H1 (cell line): ENCODE results near the gene SLC5A10. TPM values are rescaled to one million over a fixed set of nuclear protein-coding genes. Genes with fewer than 3 reads are reported as not detected.

Experiments
- CTCF ChIA-PET: fragments of 300-600 bp; sonication (Branson Sonifier 250); formaldehyde crosslinking; loops from one replicate; lab custom pipeline; 2021; ENCODE audit not compliant: partially characterized antibody; lab: Charles Lee
- POLR2A ChIA-PET: fragments of 300-600 bp; sonication (Branson Sonifier 250); formaldehyde crosslinking; loops from one replicate; lab custom pipeline; 2021; ENCODE audit warnings: inconsistent platforms; ENCODE audit not compliant: partially characterized antibody; lab: Charles Lee
- DNase-seq, 2 experiments: peaks; one replicate each; pipeline versions ENCODE4 v3.0.0 to v3.0.0-alpha.2; 2010 to 2022; ENCODE audit warnings: low spot score in 2 of 2, low read depth in 1 of 2, mixed read lengths in 1 of 2
- FAIRE-seq: peaks from 2 replicates; lab custom pipeline; 2011; peaks lifted over from hg19 to GRCh38; lab: Jason Lieb, UNC
- H2AFZ ChIP-seq: 2 replicates; pipeline ENCODE4 v1.8.1; 2012; ENCODE audit warnings: low read length, inconsistent platforms
- H2AK5ac ChIP-seq: 2 replicates; pipeline ENCODE4 v1.6.1; 2013; ENCODE audit warnings: low read depth, low read length
- H2BK120ac ChIP-seq: replicated peaks from 2 replicates; pipeline ENCODE3; 2013; ENCODE audit warnings: low read depth, low read length, inconsistent platforms
- H2BK12ac ChIP-seq: 2 replicates; pipeline ENCODE4 v1.6.1; 2013; ENCODE audit warnings: low read depth, low read length
- H2BK15ac ChIP-seq: 2 replicates; pipeline ENCODE4 v1.6.1; 2013; ENCODE audit warnings: low read length
- H2BK20ac ChIP-seq: 2 replicates; pipeline ENCODE4 v1.6.1; 2013; ENCODE audit warnings: low read length
- H2BK5ac ChIP-seq: 2 replicates; pipeline ENCODE4 v1.6.1; 2013; ENCODE audit warnings: low read depth, low read length
- H3K14ac ChIP-seq: 2 replicates; pipeline ENCODE4 v1.6.1; 2013; ENCODE audit warnings: inconsistent platforms; ENCODE audit not compliant: insufficient read length
- H3K18ac ChIP-seq: 2 replicates; pipeline ENCODE4 v1.6.1; 2013; ENCODE audit warnings: low read length; ENCODE audit errors: extremely low read depth
- H3K23ac ChIP-seq: 2 replicates; pipeline ENCODE4 v1.6.1; 2013; ENCODE audit warnings: inconsistent platforms; ENCODE audit not compliant: insufficient read length
- H3K23me2 ChIP-seq: 2 replicates; pipeline ENCODE4 v1.6.1; 2013; ENCODE audit warnings: low read depth, low read length
- H3K27ac ChIP-seq: 2 replicates; pipeline ENCODE4 v1.6.1; 2011; ENCODE audit warnings: low read depth, low read length, inconsistent platforms
- H3K27me3 ChIP-seq, 4 experiments: replicated peaks in 1 of 4; 1 replicate in 1 of 4; 2 replicates in 3 of 4; pipeline versions ENCODE4 v1.6.1 to v1.8.1; 2011 to 2013; ENCODE audit warnings: low read length in 3 of 4, mild to moderate bottlenecking in 3 of 4, inconsistent platforms in 2 of 4, mixed read lengths in 2 of 4, moderate library complexity in 1 of 4; ENCODE audit not compliant: control insufficient read depth in 3 of 4, insufficient read depth in 3 of 4; ENCODE audit errors: extremely low read depth in 1 of 4
- H3K36me3 ChIP-seq, 4 experiments: 2 replicates each; pipeline versions ENCODE4 v1.6.1 to v1.8.1; 2011 to 2013; ENCODE audit warnings: mild to moderate bottlenecking in 4 of 4, low read length in 3 of 4, moderate library complexity in 2 of 4, control low read depth in 1 of 4, inconsistent platforms in 1 of 4; ENCODE audit not compliant: insufficient read depth in 4 of 4, control insufficient read depth in 2 of 4
- H3K4ac ChIP-seq: replicated peaks from 2 replicates; pipeline ENCODE3; 2013; ENCODE audit warnings: low read length, low read depth, mixed read lengths, inconsistent platforms; ENCODE audit not compliant: insufficient read length
- H3K4me1 ChIP-seq, 4 experiments: replicated peaks in 1 of 4; 1 replicate in 1 of 4; 2 replicates in 3 of 4; pipeline versions ENCODE4 v1.6.1 to v1.8.1; 2011 to 2013; ENCODE audit warnings: low read length in 3 of 4, inconsistent platforms in 2 of 4, mixed read lengths in 1 of 4; ENCODE audit not compliant: insufficient read depth in 4 of 4, control insufficient read depth in 3 of 4
- H3K4me2 ChIP-seq, 2 experiments: 2 replicates each; pipeline versions ENCODE4 v1.6.1 to v1.8.1; 2011 to 2013; ENCODE audit warnings: low read depth in 2 of 2, low read length in 2 of 2, control low read depth in 1 of 2, inconsistent platforms in 1 of 2, mild to moderate bottlenecking in 1 of 2; ENCODE audit not compliant: insufficient read depth in 1 of 2
- H3K4me3 ChIP-seq, 4 experiments: fragments of 200-600, 300-600 bp in 1 of 4; sonication (generic), shearing (Covaris generic), sonication (Bioruptor Twin) in 1 of 4; 2 replicates each; pipeline versions ENCODE4 v1.5.1 to v1.8.1; 2011 to 2016; ENCODE audit warnings: low read length in 4 of 4, low read depth in 3 of 4, control low read depth in 2 of 4, inconsistent platforms in 2 of 4, mild to moderate bottlenecking in 2 of 4, mixed read lengths in 1 of 4, moderate library complexity in 1 of 4; ENCODE audit not compliant: insufficient read depth in 2 of 4; ENCODE audit errors: extremely low read depth in 1 of 4
- H3K56ac ChIP-seq: replicated peaks from 2 replicates; pipeline ENCODE3; 2013; ENCODE audit warnings: low read depth, mild to moderate bottlenecking, mixed read lengths, low read length, inconsistent platforms; ENCODE audit not compliant: insufficient read length
- H3K79me1 ChIP-seq: 2 replicates; pipeline ENCODE4 v1.6.1; 2013; ENCODE audit warnings: low read depth, low read length, control low read depth
- H3K79me2 ChIP-seq, 2 experiments: 2 replicates each; pipeline versions ENCODE4 v1.6.1 to v1.8.1; 2012 to 2013; ENCODE audit warnings: low read length in 2 of 2, mild to moderate bottlenecking in 2 of 2, inconsistent platforms in 1 of 2; ENCODE audit not compliant: insufficient read depth in 2 of 2, control insufficient read depth in 1 of 2
- H3K9ac ChIP-seq, 4 experiments: replicated peaks in 1 of 4; 1 replicate in 1 of 4; 2 replicates in 3 of 4; pipeline versions ENCODE4 v1.6.1 to v1.8.1; 2011 to 2013; ENCODE audit warnings: low read depth in 3 of 4, low read length in 3 of 4, control low read depth in 2 of 4, mild to moderate bottlenecking in 2 of 4, moderate library complexity in 2 of 4, inconsistent platforms in 1 of 4; ENCODE audit errors: extremely low read depth in 1 of 4
- H3K9me3 ChIP-seq, 2 experiments: 2 replicates each; pipeline versions ENCODE4 v1.6.1 to v1.8.1; 2012 to 2013; ENCODE audit warnings: mild to moderate bottlenecking in 2 of 2, moderate library complexity in 2 of 2, control low read depth in 1 of 2, inconsistent platforms in 1 of 2, low read depth in 1 of 2, low read length in 1 of 2, mixed read lengths in 1 of 2; ENCODE audit not compliant: insufficient read depth in 2 of 2
- H4K20me1 ChIP-seq, 2 experiments: replicated peaks in 1 of 2; 2 replicates each; pipeline versions ENCODE3 to v1.8.1; 2011 to 2013; ENCODE audit warnings: inconsistent platforms in 2 of 2, low read length in 2 of 2, mild to moderate bottlenecking in 1 of 2; ENCODE audit not compliant: insufficient read depth in 2 of 2, control insufficient read depth in 1 of 2
- H4K5ac ChIP-seq: 2 replicates; pipeline ENCODE4 v1.6.1; 2013; ENCODE audit warnings: low read length, low read depth, mixed read lengths, inconsistent platforms; ENCODE audit not compliant: insufficient read length
- H4K8ac ChIP-seq: 2 replicates; pipeline ENCODE4 v1.8.0; 2013; ENCODE audit warnings: mild to moderate bottlenecking, moderate library complexity, low read length, inconsistent platforms; ENCODE audit not compliant: insufficient read depth; ENCODE audit errors: extremely low read depth
- H4K91ac ChIP-seq: replicated peaks from 2 replicates; pipeline ENCODE3; 2013; ENCODE audit warnings: low read length, mixed read lengths, inconsistent platforms; ENCODE audit not compliant: insufficient read length
- CREB1 ChIP-seq: IDR thresholded peaks from 2 replicates; pipeline ENCODE4 v1.6.1; 2012; ENCODE audit warnings: inconsistent platforms
- CTCF ChIP-seq, 3 experiments: IDR thresholded peaks; 1 replicate in 2 of 3; 2 replicates in 1 of 3; pipeline versions ENCODE4 v1.5.1 to v1.6.1; 2011; ENCODE audit warnings: low read length in 3 of 3, mild to moderate bottlenecking in 3 of 3, inconsistent platforms in 2 of 3, low read depth in 1 of 3, moderate library complexity in 1 of 3; ENCODE audit not compliant: insufficient read depth in 1 of 3; ENCODE audit errors: control extremely low read depth in 1 of 3
- EGR1 ChIP-seq: IDR thresholded peaks from 2 replicates; pipeline ENCODE4 v1.6.1; 2011; ENCODE audit warnings: low read depth, low read length, borderline replicate concordance
- FOSL1 ChIP-seq: IDR thresholded peaks from 2 replicates; pipeline ENCODE4 v1.6.1; 2011; ENCODE audit warnings: mild to moderate bottlenecking, low read depth, low read length, moderate library complexity; ENCODE audit not compliant: insufficient read depth
- WGBS, 2 experiments: shearing (Covaris generic) in 1 of 2; methylation state at CpG; one replicate each; pipeline versions ENCODE4 v1.1.6 to v1.1.7; 2013 to 2015; ENCODE audit warnings: low lambda C conversion rate in 2 of 2, mixed read lengths in 2 of 2, inconsistent platforms in 1 of 2, low coverage in 1 of 2, missing lambda C conversion rate in 1 of 2; ENCODE audit not compliant: insufficient replicate concordance in 2 of 2, insufficient coverage in 1 of 2, insufficient read length in 1 of 2; ENCODE audit errors: extremely low coverage in 1 of 2, missing lambda C conversion rate in 1 of 2; 5-methylcytosine and 5-hydroxymethylcytosine counted together
- polyA plus RNA-seq, 7 experiments: library from polyadenylated mRNA; depleted of rRNA in 3 of 7; stranded (reverse) in 5 of 7; unstranded in 2 of 7; fragments of >200 nt in 5 of 7; fragments of 200-250 nt in 2 of 7; gene quantifications; 1 replicate in 5 of 7; 2 replicates in 1 of 7; 4 replicates in 1 of 7; pipeline versions ENCODE4 v1.2.1 to v1.2.3, GENCODE V29; 2011 to 2013; ENCODE audit warnings: missing spikeins in 2 of 7, mixed read lengths in 2 of 7
- total RNA-seq: library from RNA; stranded (reverse); fragmentation: NEBNext Ultra II Directional; extraction: Animal tissue kit (Norgen Biotek cat#: 25700); gene quantifications from 2 replicates; pipeline ENCODE4 v1.2.1, GENCODE V29; 2021

Gene SLC5A10
- total and polyA plus RNA-seq, 2 of the 8 experiments (the other 6 are each of a cell fraction or from before 2014, with no cell fraction given): 0.05 to 0.11 TPM

GRCh38 chr17:18975597-18975996 lies 23.6 kb downstream of the SLC5A10 start:
- 92% methylated on average over 13 of the region's 13 CpGs; no CpG with 5 or more reads in 1 of the 2 experiments for WGBS, 2 experiments
- peaks cover 2 to 20% of the 10 kb centered on the region in 2 experiments for H4K20me1 ChIP-seq
- TF ChIP-seq EGR1 (no peak), CREB1 (no peak), CTCF (IDR thresholded peaks at IDR 0.05; ENCODE audit: control extremely low read depth in 1 of 3, insufficient read depth in 1 of 3, low read depth in 1 of 3, low read length in 3 of 3) (no peak), FOSL1 (no peak)

More at GRCh38 chr17:18975597-18975996, 23.6 kb downstream of the SLC5A10 start:
- Histone ChIP-seq H3K56ac (no peak overlapping the region), H3K4me2 (no peak overlapping the region), H2BK120ac (no peak overlapping the region), H3K27ac (no peak overlapping the region), H4K91ac (no peak overlapping the region), H3K23me2 (no peaks in the 10 kb centered on the region), H3K23ac (no peak overlapping the region), H2BK20ac (no peak overlapping the region), H2AK5ac (no peak overlapping the region), H3K18ac (no peak overlapping the region), H2BK15ac (no peak overlapping the region), H3K9ac (no peak overlapping the region), H3K4me3 (no peak overlapping the region), H3K4me1 (no peaks in the 10 kb centered on the region), H3K36me3 (peaks cover 17 to 40% (median 29%) of the 10 kb centered on the region in 4 experiments), H3K27me3 (no peaks in the 10 kb centered on the region), H2BK12ac (no peak overlapping the region), H4K5ac (no peak overlapping the region), H3K79me2 (no peaks in the 10 kb centered on the region), H3K79me1 (peaks cover 7% of the 10 kb centered on the region; the same call in 1 of the 2 replicates), H3K4ac (no peak overlapping the region), H2BK5ac (no peak overlapping the region), H2AFZ (no peak overlapping the region), H4K8ac (no peak overlapping the region), H3K14ac (no peak overlapping the region), H3K9me3 (no peaks in the 10 kb centered on the region)
- ChIA-PET POLR2A (interaction anchor here (1.1 to 2.4 kb wide), 2 partner anchors 9 to 28 kb away, joined by 3 to 8 read pairs; no protein-coding TSS in a partner anchor), CTCF (interaction anchor here (3.3 kb wide), 1 partner anchor 15 kb away, joined by 15 read pairs; no protein-coding TSS in a partner anchor)
- FAIRE-seq (no peak), DNase-seq (no peak)
